H9 (cell line): Measurements from ENCODE around the gene KBTBD2. TPM values are rescaled to one million over a fixed set of nuclear protein-coding genes. Genes with fewer than 3 reads are reported as not detected.
"Not testable (repeated sequence)": the region's sequence is repeated elsewhere in the genome, so short reads cannot be mapped to it uniquely, and the experiment has no call there.

Source experiments
- DNase-seq: peaks from one replicate; pipeline ENCODE4 v3.0.0-alpha.2; 2017
- H2AFZ ChIP-seq: one replicate; pipeline ENCODE4 v1.6.1; 2013; ENCODE audit warnings: mild to moderate bottlenecking, low read length, control low read depth, moderate library complexity
- H2AK5ac ChIP-seq: 2 replicates; pipeline ENCODE4 v1.6.1; 2013; ENCODE audit warnings: low read length, control low read depth, mixed read lengths; ENCODE audit not compliant: insufficient read length
- H2BK120ac ChIP-seq: one replicate; pipeline ENCODE4 v1.6.1; 2013; ENCODE audit warnings: low read depth, mild to moderate bottlenecking, low read length, control low read depth, inconsistent platforms; ENCODE audit not compliant: poor library complexity, severe bottlenecking
- H2BK12ac ChIP-seq: 2 replicates; pipeline ENCODE4 v1.6.1; 2013; ENCODE audit warnings: low read length, control low read depth, mixed read lengths, low read depth; ENCODE audit not compliant: insufficient read length
- H2BK15ac ChIP-seq: 2 replicates; pipeline ENCODE4 v1.6.1; 2013; ENCODE audit warnings: low read depth, low read length, control low read depth
- H2BK20ac ChIP-seq: one replicate; pipeline ENCODE4 v1.6.1; 2013; ENCODE audit warnings: low read depth, mild to moderate bottlenecking, low read length, control low read depth, inconsistent platforms; ENCODE audit not compliant: poor library complexity, severe bottlenecking
- H2BK5ac ChIP-seq: 2 replicates; pipeline ENCODE4 v1.6.1; 2013; ENCODE audit warnings: low read length, control low read depth, mixed read lengths; ENCODE audit not compliant: insufficient read length
- H3K14ac ChIP-seq: 2 replicates; pipeline ENCODE4 v1.6.1; 2013; ENCODE audit warnings: low read length, control low read depth; ENCODE audit not compliant: insufficient read depth
- H3K18ac ChIP-seq: 2 replicates; pipeline ENCODE4 v1.6.1; 2013; ENCODE audit warnings: low read depth, mild to moderate bottlenecking, mixed read lengths, low read length, control low read depth; ENCODE audit not compliant: insufficient read length
- H3K23ac ChIP-seq: 2 replicates; pipeline ENCODE4 v1.6.1; 2013; ENCODE audit warnings: low read length, control low read depth, mixed read lengths, low read depth; ENCODE audit not compliant: insufficient read length
- H3K23me2 ChIP-seq: 2 replicates; pipeline ENCODE4 v1.6.1; 2013; ENCODE audit warnings: low read depth, mild to moderate bottlenecking, mixed read lengths, low read length, control low read depth; ENCODE audit not compliant: insufficient read length, poor library complexity, severe bottlenecking
- H3K27ac ChIP-seq: 2 replicates; pipeline ENCODE4 v1.5.1; 2013; ENCODE audit warnings: low read length, control low read depth, mixed read lengths, low read depth; ENCODE audit not compliant: insufficient read length
- H3K27me3 ChIP-seq: 2 replicates; pipeline ENCODE4 v1.6.1; 2013; ENCODE audit warnings: low read length, control low read depth, inconsistent platforms; ENCODE audit not compliant: insufficient read depth
- H3K4ac ChIP-seq: 2 replicates; pipeline ENCODE4 v1.6.1; 2013; ENCODE audit warnings: low read depth, mild to moderate bottlenecking, control low read depth, inconsistent platforms, low read length, moderate library complexity
- H3K4me1 ChIP-seq: 2 replicates; pipeline ENCODE4 v1.6.1; 2013; ENCODE audit warnings: low read length, control low read depth, inconsistent platforms; ENCODE audit not compliant: insufficient read depth
- H3K4me2 ChIP-seq: 2 replicates; pipeline ENCODE4 v1.6.1; 2013; ENCODE audit warnings: low read length, control low read depth, mixed read lengths; ENCODE audit not compliant: insufficient read length, insufficient read depth
- H3K56ac ChIP-seq: 2 replicates; pipeline ENCODE4 v1.6.1; 2013; ENCODE audit warnings: low read depth, mild to moderate bottlenecking, mixed read lengths, low read length, control low read depth; ENCODE audit not compliant: insufficient read length
- H3K79me1 ChIP-seq: 2 replicates; pipeline ENCODE4 v1.6.1; 2013; ENCODE audit warnings: low read depth, mild to moderate bottlenecking, moderate library complexity, low read length, control low read depth, inconsistent platforms; ENCODE audit not compliant: insufficient read depth, poor library complexity, severe bottlenecking
- H3K79me2 ChIP-seq: 2 replicates; pipeline ENCODE4 v1.6.1; 2013; ENCODE audit warnings: low read length, control low read depth, inconsistent platforms; ENCODE audit not compliant: insufficient read depth
- H3K9ac ChIP-seq: 2 replicates; pipeline ENCODE4 v1.6.1; 2013; ENCODE audit warnings: low read length, control low read depth, mixed read lengths; ENCODE audit not compliant: insufficient read length; ENCODE audit errors: extremely low read depth
- H3K9me3 ChIP-seq: one replicate; pipeline ENCODE4 v1.6.1; 2013; ENCODE audit warnings: low read depth, low read length, inconsistent platforms; ENCODE audit not compliant: control insufficient read depth
- H3T11ph ChIP-seq: one replicate; pipeline ENCODE4 v1.6.1; 2013; ENCODE audit warnings: mild to moderate bottlenecking, low read length, control low read depth, inconsistent platforms
- H4K20me1 ChIP-seq: one replicate; pipeline ENCODE4 v1.6.1; 2013; ENCODE audit not compliant: control insufficient read depth, insufficient read length, insufficient read depth
- H4K5ac ChIP-seq: 2 replicates; pipeline ENCODE4 v1.6.1; 2013; ENCODE audit warnings: low read depth, mild to moderate bottlenecking, mixed read lengths, low read length, control low read depth; ENCODE audit not compliant: insufficient read length
- H4K8ac ChIP-seq: replicated peaks from 2 replicates; pipeline ENCODE4 v1.6.1; 2013; ENCODE audit warnings: low read length, control low read depth, mixed read lengths, low read depth; ENCODE audit not compliant: insufficient read length
- H4K91ac ChIP-seq: 2 replicates; pipeline ENCODE4 v1.6.1; 2013; ENCODE audit warnings: low read depth, mild to moderate bottlenecking, moderate library complexity, mixed read lengths, low read length, control low read depth; ENCODE audit not compliant: insufficient read length
- H3K27ac Mint-ChIP-seq, 3 experiments: 2 replicates in 2 of 3; 3 replicates in 1 of 3; pipeline ENCODE4 v1.8.0; 2020 to 2021; ENCODE audit warnings: mixed read lengths in 3 of 3, mild to moderate bottlenecking in 1 of 3, moderate library complexity in 1 of 3
- H3K27me3 Mint-ChIP-seq: 2 replicates; pipeline ENCODE4 v1.8.0; 2021; ENCODE audit warnings: low read depth, mild to moderate bottlenecking, moderate library complexity, mixed read lengths
- H3K36me3 Mint-ChIP-seq, 3 experiments: 2 replicates in 2 of 3; 3 replicates in 1 of 3; pipeline ENCODE4 v1.8.0; 2020 to 2021; ENCODE audit warnings: low read depth in 3 of 3, mixed read lengths in 3 of 3; ENCODE audit not compliant: insufficient read depth in 1 of 3
- H3K4me1 Mint-ChIP-seq, 2 experiments: 2 replicates each; pipeline ENCODE4 v1.8.0; 2020; ENCODE audit warnings: mixed read lengths in 2 of 2
- H3K4me3 Mint-ChIP-seq, 2 experiments: 2 replicates in 1 of 2; 3 replicates in 1 of 2; pipeline ENCODE4 v1.8.0; 2020 to 2021; ENCODE audit warnings: mild to moderate bottlenecking in 2 of 2, mixed read lengths in 2 of 2, moderate library complexity in 1 of 2
- H3K9me3 Mint-ChIP-seq, 2 experiments: 2 replicates in 1 of 2; 3 replicates in 1 of 2; pipeline ENCODE4 v1.8.0; 2020; ENCODE audit warnings: mild to moderate bottlenecking in 2 of 2, mixed read lengths in 2 of 2, moderate library complexity in 1 of 2
- WGBS: extraction: QIAGEN DNeasy Blood & Tissue Kit; methylation state at CpG from one replicate; pipeline ENCODE4 v1.1.7; 2013; ENCODE audit warnings: missing lambda C conversion rate, low lambda C conversion rate, mixed read lengths; ENCODE audit not compliant: insufficient read length; ENCODE audit errors: extremely low coverage; 5-methylcytosine and 5-hydroxymethylcytosine counted together
- total RNA-seq: library from RNA; stranded (reverse); gene quantifications from 2 replicates; pipeline ENCODE4 v1.2.1, GENCODE V29; 2021

KBTBD2 gene
- total RNA-seq, 1 experiment from 2014 or later, result 34.2 TPM

DNA sequence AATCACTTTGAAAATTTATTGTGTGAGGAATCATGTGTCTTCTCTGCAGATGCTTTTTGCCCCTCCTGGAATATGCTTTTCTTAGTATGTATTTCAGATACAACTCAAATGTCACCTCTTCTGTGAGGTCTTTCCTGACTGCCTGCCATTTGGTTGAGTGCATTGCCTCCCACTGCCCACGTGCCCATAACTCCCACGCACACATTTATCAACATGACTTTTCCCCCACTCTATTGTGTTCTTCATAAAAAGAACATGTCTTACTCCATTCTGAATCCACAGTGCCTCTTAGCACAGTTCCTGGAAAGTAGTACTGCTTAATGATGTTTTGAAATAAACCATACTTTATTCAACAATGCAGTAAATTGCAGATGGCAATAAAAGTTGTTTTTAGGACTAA is 42.9 kb downstream of the KBTBD2 start:
- not testable (repeated sequence) for H3K56ac ChIP-seq, H3K27me3 ChIP-seq, H3K4me1 ChIP-seq, H4K8ac ChIP-seq, H2AK5ac ChIP-seq, H2BK15ac ChIP-seq, H2BK120ac ChIP-seq, H2BK12ac ChIP-seq, H4K91ac ChIP-seq, H3K18ac ChIP-seq, H2BK5ac ChIP-seq, H3K9me3 ChIP-seq, H3T11ph ChIP-seq, H3K4me3 Mint-ChIP-seq, H3K79me2 ChIP-seq, H2AFZ ChIP-seq, H2BK20ac ChIP-seq, H3K23me2 ChIP-seq, H3K36me3 Mint-ChIP-seq, H3K4me2 ChIP-seq, H3K79me1 ChIP-seq, H3K4ac ChIP-seq, H3K23ac ChIP-seq, H3K9ac ChIP-seq, H3K27ac ChIP-seq, H3K9me3 Mint-ChIP-seq, DNase-seq, H4K20me1 ChIP-seq, H3K27ac Mint-ChIP-seq, H3K27me3 Mint-ChIP-seq, H3K14ac ChIP-seq, H4K5ac ChIP-seq
- H3K4me1 Mint-ChIP-seq, result peaks cover 6 to 22% of the 10 kb centered on the region in 2 experiments
- WGBS, result no CpG with 5 or more reads among the region's 2 CpGs
